Measurements from ENCODE around the gene ZNF234. TPM values are rescaled to one million over a fixed set of nuclear protein-coding genes. Genes with fewer than 3 reads are reported as not detected.
"Not testable (repeated sequence)": the region's sequence is repeated elsewhere in the genome, so short reads cannot be mapped to it uniquely, and the experiment has no call there.

The ZNF234 gene
- total RNA-seq, 6 experiments from 2014 or later, result 2.4 to 5.6 (median 3.5) TPM

DNA sequence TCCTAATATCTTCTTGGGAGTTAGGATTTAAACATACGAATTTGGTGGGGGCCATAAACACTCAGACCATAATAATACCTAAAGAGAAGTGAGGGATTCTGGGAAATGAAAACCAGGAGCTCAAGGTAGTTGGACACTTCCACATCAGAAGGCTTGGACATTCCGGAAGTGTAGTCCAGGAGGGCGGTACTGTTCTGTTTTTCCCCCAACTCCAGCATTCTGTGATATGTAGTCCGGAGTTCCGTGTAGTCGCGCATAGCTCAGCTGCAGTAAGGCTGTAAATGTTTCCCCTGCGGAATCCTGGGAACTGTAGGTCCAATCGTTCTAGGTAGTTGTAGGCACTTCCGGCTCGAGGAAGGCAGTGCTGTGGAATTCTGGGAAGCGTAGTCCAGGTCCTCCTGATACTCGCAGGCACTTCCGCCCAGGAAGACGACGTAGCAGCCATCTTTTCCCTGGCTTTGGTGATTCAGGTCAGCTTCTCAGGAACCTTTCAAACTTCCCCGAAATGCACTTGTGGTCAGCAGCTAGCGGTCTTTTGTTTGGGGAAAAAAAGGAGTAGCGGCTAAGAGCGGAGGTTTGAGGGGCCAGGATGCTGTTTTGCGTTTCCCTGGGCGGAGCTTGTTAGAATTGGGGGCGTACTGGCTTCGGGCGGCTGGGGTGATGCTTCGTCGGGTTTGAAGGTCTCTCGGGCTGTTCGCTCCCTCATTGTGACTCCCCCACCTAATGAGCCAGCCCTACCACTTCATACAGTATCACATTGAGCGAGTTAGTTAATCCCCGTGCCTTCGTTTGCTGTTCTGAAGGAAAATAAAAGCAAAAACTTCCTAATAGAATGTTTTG, 23.5 kb downstream of the ZNF234 start, which contains the start of gene ZNF226:
TSS of gene ZNF226 (plus strand) at position 428 of the 840 bp plus-strand sequence. CDS start 4,981 bp downstream, outside the sequence.
- intact Hi-C loops (cut with DNase I), result no loop called here
- no peaks in the 10 kb centered on the region for H3K27me3 ChIP-seq
- peaks cover 0 to 17% (median 7%) of the 10 kb centered on the region in 4 donors for H3K36me3 ChIP-seq
- DNase-seq, result peak; percentile 82 to 95 (median 92)
- under 1% methylated on average over 28 of the region's 32 CpGs for WGBS (ENCODE audit: insufficient coverage, low coverage, low lambda C conversion rate, missing lambda C conversion rate)
- peak within 1 kb of the TSS; percentile 36 to 62 (median 44) for H3K27ac ChIP-seq
- ATAC-seq, result peak; percentile 99 to 100 (median 99)
- H3K9me3 ChIP-seq, result peaks cover 0 to 8% (median 2%) of the 10 kb centered on the region in 4 donors
- peaks cover 0 to 6% (median 3%) of the 10 kb centered on the region in 4 donors for H3K4me1 ChIP-seq
- TF ChIP-seq, protein P1, sequence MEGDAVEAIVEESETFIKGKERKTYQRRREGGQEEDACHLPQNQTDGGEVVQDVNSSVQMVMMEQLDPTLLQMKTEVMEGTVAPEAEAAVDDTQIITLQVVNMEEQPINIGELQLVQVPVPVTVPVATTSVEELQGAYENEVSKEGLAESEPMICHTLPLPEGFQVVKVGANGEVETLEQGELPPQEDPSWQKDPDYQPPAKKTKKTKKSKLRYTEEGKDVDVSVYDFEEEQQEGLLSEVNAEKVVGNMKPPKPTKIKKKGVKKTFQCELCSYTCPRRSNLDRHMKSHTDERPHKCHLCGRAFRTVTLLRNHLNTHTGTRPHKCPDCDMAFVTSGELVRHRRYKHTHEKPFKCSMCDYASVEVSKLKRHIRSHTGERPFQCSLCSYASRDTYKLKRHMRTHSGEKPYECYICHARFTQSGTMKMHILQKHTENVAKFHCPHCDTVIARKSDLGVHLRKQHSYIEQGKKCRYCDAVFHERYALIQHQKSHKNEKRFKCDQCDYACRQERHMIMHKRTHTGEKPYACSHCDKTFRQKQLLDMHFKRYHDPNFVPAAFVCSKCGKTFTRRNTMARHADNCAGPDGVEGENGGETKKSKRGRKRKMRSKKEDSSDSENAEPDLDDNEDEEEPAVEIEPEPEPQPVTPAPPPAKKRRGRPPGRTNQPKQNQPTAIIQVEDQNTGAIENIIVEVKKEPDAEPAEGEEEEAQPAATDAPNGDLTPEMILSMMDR (IDR thresholded peaks at IDR 0.05), result no peak
- peak; percentile 48 for TF ChIP-seq POLR2A (IDR thresholded peaks at IDR 0.05)
- H3K4me3 ChIP-seq, result peak within 1 kb of the TSS; percentile 72 to 90 (median 83)

DNA sequence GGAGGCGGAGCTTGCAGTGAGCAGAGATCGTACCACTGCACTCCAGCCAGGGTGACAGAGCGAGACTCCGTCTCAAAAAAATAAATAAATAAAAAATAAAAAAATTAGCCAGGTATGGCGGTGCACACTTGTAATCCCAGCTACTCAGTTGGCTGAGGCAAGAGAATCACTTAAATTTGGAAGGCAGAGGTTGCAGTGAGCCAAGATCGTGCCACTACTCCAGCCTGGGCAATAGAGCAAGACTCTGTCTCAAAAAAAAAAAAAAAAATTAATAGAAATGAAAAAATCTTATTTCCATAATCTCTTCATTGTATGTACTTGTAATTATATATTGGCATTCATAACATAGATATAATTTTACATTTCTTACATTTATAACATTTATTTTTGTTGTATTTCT, 29.3 kb downstream of the ZNF234 start:
- H3K27ac ChIP-seq, result not testable (repeated sequence)

DNA sequence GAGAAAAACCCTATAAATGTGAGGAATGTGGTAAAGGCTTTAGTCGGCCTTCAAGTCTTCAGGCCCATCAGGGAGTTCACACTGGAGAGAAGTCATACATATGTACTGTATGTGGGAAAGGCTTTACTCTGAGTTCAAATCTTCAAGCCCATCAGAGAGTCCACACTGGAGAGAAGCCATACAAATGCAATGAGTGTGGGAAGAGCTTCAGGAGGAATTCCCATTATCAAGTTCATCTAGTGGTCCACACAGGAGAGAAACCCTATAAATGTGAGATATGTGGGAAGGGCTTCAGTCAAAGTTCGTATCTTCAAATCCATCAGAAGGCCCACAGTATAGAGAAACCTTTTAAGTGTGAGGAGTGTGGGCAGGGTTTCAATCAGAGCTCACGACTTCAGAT, 35.2 kb downstream of the ZNF234 start:
- DNase-seq, result no peak
- Histone ChIP-seq H3K27ac (no peak overlapping the region), H3K9me3 (peaks cover 0 to 59% (median 31%) of the 10 kb centered on the region in 4 donors), H3K4me3 (no peak overlapping the region), H3K4me1 (no peaks in the 10 kb centered on the region), H3K36me3 (peaks cover 7 to 51% (median 39%) of the 10 kb centered on the region in 4 donors), H3K27me3 (no peaks in the 10 kb centered on the region)
- intact Hi-C loops (cut with DNase I), result no loop called here
- 93% methylated on average over 2 of the region's 3 CpGs for WGBS (ENCODE audit: insufficient coverage, low coverage, low lambda C conversion rate, missing lambda C conversion rate)
- no peak for TF ChIP-seq POLR2A (IDR thresholded peaks at IDR 0.05)
- TF ChIP-seq, protein P1 (IDR thresholded peaks at IDR 0.05), result no peak
- ATAC-seq, result no peak

More for the DNA sequence above, 29.3 kb downstream of the ZNF234 start:
- Histone ChIP-seq H3K9me3 (peaks cover 0 to 31% (median 9%) of the 10 kb centered on the region in 4 donors), H3K36me3 (peaks cover 7 to 72% (median 53%) of the 10 kb centered on the region in 4 donors)
- intact Hi-C loops (cut with DNase I); DNase-seq; H3K27me3 ChIP-seq; H3K4me1 ChIP-seq; ATAC-seq; H3K4me3 ChIP-seq: not testable (repeated sequence)
- 65% methylated on average over 2 of the region's 6 CpGs for WGBS (ENCODE audit: insufficient coverage, low coverage, low lambda C conversion rate, missing lambda C conversion rate)

DNA sequence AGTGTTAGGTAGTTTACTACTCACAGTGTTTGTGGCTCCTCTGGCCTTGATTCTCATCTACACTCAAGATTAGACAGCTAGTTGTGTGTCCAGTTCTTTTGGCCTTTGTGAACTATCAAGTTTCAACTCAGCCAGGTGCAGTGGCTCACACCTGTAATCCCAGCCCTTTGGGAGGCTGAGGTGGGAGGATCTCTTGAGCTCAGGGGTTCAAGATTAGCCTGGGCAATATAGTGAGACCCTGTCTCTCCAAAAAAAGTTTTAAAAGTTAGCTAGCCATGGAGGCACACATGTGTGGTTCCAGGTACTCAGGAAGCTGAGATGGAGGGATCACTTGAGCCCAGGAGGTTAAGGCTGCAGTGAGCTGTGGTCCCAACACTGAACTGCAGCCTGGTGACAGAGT, 39.6 kb downstream of the ZNF234 start:
- TF ChIP-seq POLR2A (IDR thresholded peaks at IDR 0.05), result no peak
- TF ChIP-seq, protein P1 (IDR thresholded peaks at IDR 0.05), result no peak
- Histone ChIP-seq H3K9me3 (peaks cover 0 to 58% (median 20%) of the 10 kb centered on the region in 4 donors), H3K4me1 (no peaks in the 10 kb centered on the region), H3K27ac (no peak overlapping the region), H3K36me3 (peaks cover 0 to 7% (median 2%) of the 10 kb centered on the region in 4 donors), H3K27me3 (no peaks in the 10 kb centered on the region), H3K4me3 (no peak overlapping the region)
- DNase-seq, result no peak
- ATAC-seq, result no peak
- intact Hi-C loops (cut with DNase I), result no loop called here

DNA sequence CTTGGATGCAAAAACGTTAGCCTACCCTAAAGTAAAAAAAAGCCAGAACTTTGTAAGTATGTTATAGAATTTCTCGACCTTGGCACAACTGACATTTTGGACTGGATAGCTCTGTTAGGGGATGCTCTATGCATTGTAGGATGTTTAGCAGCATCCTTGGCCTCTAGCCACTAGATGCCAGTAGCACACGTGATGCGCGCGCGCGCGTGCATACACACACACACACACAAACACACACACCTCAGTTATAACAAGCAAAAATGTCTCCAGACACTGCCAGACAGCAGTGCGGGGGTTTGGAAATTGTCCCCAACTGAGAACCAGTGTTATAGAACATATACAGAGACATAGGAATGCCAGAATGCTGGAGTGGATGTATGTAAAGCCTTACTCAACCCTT, 40.8 kb downstream of the ZNF234 start:
- Histone ChIP-seq H3K36me3 (no peaks in the 10 kb centered on the region), H3K27ac (no peak overlapping the region), H3K4me1 (no peaks in the 10 kb centered on the region), H3K9me3 (peaks cover 0 to 47% (median 15%) of the 10 kb centered on the region in 4 donors), H3K27me3 (no peaks in the 10 kb centered on the region), H3K4me3 (no peak overlapping the region)
- intact Hi-C loops (cut with DNase I), result no loop called here
- 66% methylated on average over 5 of the region's 10 CpGs for WGBS (ENCODE audit: insufficient coverage, low coverage, low lambda C conversion rate, missing lambda C conversion rate)
- no peak for DNase-seq
- ATAC-seq, result no peak
- TF ChIP-seq, protein P1 (IDR thresholded peaks at IDR 0.05), result no peak
- no peak for TF ChIP-seq POLR2A (IDR thresholded peaks at IDR 0.05)

Measured in right lobe of liver (tissue), 6 donors.